Pulmonary artery endothelial cell (primary cell): ENCODE results near the gene FAR2. TPM values are rescaled to one million over a fixed set of nuclear protein-coding genes. Genes with fewer than 3 reads are reported as not detected.
"Not testable (repeated sequence)": the region's sequence is repeated elsewhere in the genome, so short reads cannot be mapped to it uniquely, and the experiment has no call there.

Experiments
- DNase-seq: peaks from one replicate; pipeline ENCODE4 v3.0.0-alpha.2; 2011; ENCODE audit warnings: low read depth, low spot score
- total RNA-seq: library from RNA; depleted of rRNA; stranded (reverse); fragments of >200 nt; gene quantifications from 2 replicates; pipeline ENCODE4 v1.2.3, GENCODE V29; 2014

Gene FAR2
- total RNA-seq, 1 donor from 2014 or later, result 64.4 TPM

DNA sequence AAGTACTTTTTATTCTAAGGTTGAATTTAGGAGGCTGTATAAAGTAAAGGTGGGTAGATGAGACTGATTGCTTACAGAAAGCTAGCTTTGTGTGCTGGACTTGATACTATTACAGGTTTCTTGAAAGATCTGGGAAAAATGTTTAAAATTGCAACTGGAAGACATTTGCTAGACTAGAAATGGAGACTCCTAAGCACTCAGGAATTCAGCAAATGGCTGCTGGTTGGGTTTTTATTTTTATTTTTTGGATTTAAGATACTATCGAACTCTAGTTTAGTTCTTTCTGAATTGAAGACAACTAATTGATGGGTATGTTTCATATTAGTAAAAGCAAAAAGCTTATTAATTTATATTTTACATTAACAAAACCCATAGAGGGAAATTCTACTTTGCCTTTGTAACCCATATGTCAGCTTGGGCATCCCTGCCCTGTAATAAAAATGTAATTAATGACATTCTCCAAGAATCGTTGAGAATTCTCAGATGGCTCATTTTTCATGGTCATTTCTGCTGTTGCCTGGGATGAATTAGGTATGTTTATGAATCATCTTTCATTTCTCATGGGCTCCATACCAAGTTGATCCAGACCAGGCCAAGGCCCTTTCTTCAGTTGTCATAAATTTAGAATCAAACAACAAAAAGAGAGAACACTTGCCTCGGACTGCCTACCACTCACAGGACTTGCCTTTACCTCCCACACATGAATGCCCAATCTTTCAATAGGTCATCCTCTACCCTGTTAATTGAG, 129.8 kb downstream of the FAR2 start:
- no peak for DNase-seq

DNA sequence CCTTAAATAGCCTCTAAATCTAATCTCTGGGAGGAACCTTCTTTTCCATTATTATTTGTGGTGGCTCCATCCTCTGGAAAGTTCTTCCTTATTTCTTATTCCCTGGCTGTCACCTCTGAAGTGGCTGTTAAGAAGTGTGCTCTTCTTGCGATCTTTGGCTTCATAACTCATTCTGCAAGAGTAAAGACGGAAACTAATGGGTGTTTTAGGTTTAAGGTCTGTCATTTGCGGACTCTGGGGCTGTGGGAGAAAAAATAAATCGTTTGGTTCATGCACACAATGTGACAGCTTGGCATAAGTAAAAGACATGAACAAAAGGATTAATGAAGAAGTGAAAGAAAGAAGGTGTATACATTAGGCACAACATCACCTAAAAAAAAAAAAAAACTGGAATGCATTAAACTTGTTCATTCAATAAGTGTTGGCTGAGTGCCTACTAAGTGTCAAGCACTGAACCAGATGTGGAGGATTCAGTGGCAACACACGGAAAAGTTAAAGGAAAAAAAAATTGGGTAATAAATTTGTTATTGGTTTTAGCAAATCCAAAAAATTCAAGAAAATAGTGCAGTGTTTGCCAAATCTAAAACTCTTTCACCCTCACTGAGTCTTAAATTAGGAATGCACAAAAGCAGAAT, 132.4 kb downstream of the FAR2 start:
- no peak for DNase-seq

DNA sequence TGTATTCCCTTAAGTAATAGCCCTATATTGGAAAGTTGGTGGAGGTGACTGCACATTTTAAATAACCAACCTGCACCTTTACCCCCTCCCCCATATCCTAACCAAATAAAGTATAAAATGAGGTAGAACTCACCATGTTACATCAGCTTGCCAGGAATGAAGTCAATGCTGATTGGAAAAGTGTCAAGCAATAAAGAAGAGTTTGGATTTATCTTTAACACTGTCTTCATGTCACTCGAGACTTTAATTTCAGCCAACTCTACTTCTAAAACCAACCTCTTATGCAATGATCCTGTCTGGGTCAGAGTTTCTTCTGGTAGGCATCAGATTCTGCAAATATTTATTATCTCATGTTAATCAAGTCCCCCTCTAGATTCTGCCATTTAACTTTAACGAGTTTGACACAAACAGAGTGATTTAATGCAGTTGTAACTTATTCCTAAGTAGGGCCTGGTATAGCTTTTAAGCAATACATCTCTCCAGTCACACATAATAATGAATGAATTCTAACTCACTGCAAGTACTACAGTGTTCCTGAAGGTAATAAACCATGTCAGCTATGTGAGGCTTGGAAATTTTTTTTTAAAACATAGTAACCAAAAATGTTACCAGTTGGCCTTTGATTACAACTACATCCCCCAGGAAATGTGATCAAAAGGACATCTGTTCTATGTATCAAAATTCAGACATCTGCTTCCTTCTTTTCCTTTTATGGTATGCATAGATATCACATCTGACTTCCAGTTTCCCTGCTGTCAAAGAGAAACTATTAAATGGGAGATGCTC, 133.1 kb downstream of the FAR2 start:
- peak; percentile 32 for DNase-seq

DNA sequence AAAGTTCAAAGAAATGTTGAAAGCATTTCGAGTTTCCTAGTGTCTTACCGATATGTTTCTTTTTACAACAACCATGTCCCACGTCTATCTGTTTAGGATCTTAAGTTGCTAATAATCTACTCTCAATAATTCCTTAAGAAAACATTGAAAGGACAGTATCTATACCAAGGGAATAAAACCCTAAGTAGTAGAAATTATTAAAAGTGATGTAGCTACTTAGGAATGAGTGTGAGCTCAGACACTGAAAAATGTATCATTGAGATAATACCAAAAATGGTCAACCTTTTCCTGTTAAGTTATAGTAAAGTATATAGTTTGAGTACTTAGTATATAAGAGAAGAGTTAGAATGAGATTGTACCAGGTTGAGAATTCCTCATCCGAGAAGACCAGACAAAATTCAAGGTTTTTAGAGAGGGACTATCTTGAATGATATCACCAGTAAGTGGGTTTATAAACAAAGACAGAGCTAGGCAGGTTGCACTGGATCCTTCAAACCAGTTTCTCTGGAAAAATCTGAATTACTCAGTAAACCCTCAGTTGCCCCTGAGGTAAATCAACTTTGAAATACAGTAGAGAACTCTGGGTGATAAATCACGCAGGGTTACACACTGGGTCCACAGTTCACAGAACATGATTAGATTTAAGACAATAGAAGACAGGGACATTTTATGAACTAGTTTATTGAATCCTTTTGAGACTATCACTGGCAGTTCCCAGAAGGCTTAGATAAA, 135.1 kb downstream of the FAR2 start:
- DNase-seq, result no peak

DNA sequence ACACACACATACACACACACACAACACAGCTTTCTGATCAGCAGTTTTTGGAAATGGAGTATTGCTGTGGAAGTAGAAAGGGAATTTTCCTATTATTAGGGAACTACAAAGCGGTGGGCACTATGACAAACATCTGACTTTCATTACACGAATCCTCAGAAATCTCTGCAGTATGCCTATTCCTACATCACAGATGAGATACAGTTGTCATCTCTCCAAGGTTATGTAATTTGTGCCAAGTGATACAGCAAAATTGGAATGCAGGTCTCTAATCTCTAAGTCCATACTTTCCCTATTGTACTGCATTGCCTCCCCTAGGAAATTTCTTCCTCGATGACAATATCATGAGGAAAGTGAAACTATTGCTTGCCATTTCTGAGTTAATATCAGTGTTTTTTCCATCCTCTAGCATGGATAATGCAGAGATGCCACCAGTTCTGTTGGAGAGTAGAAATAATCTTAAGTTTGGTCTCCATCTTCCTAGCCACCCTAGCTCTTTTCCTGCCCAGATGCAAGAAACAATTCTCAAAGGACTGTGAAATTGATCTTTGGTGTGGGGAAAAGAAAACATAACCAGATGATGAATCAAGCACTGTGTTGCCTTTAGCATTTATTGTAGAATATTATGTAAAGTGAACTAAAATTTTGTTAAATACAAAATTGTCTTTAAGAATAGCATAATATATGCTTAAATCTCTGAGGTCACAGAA, 137.2 kb downstream of the FAR2 start:
- no peak for DNase-seq

DNA sequence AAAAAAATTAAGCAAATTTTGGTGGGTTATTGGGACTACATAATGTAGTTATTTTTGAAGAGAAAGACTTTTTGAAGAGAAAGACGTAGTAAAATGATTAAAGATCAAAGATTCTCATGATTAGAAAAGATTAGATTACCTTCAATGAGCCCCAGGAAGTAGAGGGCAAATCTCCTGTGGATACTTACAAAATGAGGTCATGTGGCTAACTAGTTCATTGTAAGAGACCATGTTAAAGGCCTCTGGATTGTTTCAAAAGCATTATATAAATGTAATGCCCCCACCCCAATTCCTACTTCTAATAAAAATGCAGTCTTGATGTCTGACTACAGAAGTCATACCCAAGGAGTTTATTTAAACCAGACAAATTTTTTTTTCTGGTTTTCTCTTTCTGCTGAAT, 138.5 kb downstream of the FAR2 start:
- DNase-seq, result no peak

DNA sequence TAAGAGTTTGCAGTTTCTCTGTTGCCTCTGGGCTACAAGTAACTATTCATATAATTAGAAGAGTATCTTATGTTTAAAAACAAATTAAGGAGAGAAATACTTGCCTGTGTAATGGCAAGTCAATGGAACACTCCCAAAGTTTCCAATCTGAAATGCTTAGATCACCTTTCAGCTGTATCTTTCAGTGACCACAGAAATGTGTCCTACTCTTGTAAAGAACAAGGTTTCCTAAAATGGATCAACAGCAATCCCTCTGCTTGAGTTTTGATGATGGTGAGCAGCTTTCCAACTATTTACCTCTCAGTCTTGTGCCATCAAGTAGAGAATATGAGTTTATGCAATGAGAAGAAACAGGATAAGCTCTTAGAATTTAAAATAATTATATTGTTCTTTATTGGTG, 139.0 kb downstream of the FAR2 start:
- DNase-seq, result no peak

DNA sequence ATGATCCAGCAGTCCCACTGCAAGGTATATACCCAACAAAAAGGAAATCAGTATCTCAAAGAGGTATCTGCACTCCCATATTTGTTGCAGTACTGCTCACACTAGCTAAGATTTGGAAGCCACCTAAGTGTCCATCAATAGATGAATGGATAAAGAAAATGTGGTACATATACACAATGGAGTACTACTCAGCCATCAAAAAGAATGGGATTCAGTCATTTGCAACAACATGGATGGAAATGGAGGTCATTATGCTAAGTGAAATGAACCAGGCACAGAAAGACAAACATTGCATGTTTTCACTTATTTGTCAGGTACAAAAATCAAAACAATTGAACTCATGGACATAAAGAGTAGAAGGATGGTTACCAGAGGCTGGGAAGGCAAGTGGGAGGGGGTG, 141.4 kb downstream of the FAR2 start:
- not testable (repeated sequence) for DNase-seq

DNA sequence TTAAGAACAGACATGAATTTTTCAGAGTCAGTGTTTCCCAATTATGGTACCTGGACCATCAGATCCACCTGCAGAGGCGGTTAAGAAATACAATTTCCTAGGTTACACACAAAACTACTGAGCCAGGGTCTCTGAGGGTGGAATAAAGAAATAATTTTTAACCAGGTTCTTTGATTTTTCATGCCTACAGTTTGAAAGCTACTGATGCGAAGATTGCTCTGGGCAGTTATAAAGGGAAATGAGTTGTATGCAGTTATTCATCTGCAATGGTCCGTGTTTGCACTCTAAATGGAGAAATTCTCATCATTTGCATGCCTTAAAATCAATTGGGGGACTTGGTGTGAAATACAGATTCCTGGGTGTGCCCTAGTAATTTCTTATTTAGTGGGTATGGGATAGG, 142.1 kb downstream of the FAR2 start:
- no peak for DNase-seq

DNA sequence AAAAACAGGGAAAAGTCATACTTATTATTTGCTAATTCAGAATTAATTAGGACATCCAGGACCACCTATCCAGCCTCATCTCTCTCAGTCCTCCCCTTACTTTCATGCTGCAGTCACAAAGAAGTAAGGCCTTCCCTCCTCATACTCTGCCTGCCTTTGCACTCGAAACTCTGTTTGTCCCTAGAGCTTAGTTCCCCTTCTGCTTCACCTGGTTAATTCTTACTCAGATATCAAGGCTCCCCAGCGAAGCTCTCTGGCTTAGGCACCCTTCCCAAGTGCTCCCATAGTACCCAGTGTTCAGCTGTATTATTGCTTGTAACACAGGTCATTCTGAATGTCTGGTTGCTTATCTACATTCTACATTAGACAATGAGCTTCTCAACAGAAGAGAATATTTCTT, 150.6 kb downstream of the FAR2 start:
- DNase-seq, result no peak

DNA sequence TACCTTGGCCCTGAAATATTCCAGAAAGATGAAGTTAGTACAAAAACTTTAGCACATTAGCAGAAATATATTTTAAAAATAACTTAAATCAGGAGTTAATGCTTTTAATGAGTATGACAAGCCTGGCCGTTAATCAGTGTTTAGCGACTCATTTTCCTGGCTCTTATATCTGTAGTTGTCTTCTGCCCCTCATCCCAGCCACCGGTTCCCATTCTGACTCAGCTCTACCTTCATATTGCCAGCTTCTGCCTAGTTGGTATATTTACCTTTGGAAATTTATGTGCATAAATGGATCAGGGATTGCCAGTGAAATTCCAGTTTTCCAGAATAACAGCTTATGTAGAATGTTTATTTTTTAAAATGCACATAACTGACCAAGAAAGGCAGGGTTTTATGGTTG, 152.0 kb downstream of the FAR2 start:
- DNase-seq, result no peak

DNA sequence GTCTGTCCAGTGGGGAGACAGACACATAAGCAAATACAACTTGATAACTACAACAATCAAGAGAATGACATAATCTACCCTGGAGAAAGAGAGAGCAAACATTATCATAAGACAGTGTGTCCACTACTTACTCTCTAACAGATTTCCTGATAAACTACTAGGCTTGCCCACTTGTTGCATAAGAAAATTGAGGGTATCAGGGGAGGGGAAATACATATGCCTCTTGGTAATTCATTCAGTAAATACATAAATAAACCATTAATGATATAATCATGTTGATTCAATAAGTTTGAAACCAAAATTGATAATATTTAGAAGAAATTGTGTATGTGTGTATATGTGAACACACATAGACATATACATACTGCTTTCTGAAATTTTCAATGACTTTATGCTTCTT, 155.3 kb downstream of the FAR2 start:
- DNase-seq, result no peak

DNA sequence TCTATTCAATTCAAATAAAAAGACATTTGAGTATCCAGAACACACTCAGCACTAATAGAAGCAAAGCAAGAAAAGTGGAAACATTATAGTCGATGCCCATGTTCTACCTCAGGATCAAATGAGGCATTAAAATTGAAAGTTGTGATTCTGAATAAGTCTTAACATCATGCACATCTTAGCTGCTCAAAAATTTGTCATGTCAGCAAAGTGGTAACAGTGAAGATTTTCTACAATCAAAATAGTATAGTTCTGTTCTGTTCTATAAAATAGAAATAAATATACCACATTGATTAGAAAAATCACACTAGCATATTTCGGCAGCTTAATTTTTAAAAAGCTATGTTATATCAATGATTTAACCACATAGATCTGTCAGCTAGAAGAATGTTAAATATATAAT, 157.2 kb downstream of the FAR2 start:
- no peak for DNase-seq

DNA sequence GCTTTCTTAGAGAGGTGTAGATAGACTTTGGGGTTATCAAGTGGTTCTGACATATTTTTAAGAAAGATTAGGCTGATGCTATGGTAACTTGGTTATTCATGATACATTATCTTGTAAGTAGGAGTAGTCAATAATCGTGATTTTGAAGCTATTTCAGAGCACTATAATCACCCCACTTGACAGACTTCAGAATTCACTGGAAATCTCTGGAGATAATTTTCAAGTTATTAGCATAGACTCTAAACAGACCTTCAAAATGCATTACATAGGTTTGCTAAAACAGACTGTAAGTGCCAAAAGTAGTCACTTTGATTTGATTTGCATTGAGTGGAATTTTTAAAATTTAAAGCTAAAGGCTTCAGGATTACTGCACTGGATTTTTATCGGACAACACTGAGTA, 157.6 kb downstream of the FAR2 start:
- no peak for DNase-seq

DNA sequence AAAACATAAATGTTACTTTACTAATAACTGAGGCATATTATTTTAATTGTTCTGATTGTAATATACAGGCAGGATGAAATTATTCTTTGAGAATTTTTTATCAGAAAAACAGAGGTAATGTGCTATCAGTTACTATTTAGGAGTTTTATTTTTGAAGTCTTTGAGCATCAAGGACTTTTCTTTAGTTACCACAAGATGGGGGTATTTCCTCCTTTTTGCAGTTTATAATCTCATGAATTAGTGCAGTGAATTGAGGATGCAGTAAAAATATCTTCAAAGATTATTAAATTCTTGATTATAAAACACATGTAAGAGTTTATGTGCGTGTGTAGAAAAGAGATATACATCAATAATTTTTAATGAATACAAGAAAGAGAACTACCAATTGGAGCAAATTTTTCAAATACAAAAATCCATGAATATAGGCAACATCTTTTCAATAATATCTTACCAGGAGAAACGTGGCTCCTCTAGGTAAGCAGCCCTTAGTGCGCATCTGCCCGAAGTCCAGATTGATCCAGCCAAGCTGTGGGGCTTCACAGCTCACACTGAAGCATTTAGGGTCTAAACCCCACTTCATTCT, 160.3 kb downstream of the FAR2 start:
- DNase-seq, result no peak

DNA sequence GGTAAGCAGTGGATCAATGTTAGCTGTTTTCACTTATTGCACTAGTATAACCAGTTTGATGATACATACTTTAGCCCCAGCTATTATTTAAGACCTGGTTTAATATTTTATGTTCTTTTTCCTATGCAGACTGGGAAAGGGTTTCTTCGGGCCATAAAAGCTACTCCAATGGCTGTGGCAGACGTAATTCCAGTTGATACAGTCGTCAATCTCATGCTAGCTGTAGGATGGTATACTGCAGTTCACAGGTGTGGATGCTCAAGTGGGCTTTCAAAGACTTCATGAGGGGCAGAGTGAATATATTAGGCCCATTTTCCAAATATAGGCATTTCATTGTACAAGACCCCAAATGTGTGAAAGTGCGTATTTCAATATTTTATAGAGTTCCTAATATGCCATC, 161.8 kb downstream of the FAR2 start:
- DNase-seq, result no peak

DNA sequence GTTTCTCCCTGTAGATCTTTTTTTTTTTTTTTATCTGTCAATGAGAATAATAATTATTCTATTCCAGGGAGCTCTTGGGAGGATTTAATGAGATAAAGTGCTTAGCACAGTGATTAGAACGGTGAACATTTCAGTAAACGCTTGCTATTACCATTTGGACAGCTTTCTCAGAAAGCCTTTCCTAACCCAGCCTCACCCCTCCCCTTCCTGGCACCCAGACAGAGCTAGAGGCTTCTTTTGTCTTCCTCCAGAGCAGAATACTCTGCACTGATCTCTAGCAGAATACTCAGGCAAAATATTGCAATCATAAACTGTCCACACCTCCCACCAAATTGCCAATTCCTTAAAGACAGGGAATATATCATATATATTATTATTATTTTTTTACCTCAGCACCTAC, 165.3 kb downstream of the FAR2 start:
- DNase-seq, result no peak

DNA sequence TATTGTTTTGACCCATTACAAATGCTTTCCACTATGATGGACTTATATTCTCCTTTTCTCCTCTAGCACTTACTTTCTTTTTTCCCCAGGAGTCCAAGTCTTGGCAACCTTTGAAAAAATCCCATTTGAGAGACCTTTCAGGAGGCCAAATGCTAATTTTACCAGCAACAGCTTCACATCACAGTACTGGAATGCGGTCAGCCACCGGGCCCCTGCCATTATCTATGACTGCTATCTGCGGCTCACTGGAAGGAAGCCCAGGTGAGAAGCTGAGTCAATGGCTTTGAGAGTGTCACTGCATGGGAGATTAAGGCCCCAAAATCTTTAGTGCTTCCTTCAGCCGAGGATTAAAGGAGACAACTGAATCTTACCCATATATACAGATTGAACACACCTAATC, 167.7 kb downstream of the FAR2 start:
- no peak for DNase-seq

DNA sequence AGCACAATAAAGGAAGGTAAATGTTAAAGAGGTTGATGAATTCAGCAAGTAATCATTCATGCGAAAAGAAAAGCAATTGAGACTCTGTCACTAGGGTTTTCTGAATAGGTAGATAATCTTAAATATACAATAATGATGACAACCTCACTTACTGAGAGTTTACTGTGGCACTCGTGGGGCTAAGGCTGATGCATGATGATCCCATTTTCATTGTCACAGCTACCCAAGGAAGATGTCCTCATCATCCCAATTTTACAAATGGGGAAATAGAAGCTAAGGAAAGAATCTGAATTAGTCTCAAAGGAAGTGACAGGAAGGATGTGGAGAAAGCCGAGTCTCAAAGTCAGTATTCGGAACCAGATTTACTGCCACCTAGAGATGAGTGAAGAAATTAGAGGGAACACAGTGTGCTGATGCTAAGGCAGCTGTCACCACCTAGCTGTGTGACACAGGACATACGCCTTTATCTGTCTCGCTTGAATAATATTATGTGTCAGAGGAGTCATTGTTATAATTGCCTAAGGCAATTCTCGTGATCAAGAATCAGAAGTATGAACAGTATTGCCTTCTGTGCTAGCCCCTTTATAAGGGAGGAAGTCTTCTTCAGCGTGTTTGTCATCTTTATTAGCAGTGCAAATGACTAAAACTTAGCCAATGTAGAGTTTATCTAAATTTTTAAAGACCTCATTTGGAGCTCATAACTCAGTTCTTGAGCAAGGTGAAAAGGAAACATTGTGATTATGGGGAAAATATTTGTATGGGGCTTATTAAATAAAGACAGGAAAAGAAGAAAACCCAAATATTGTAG, 168.7 kb downstream of the FAR2 start:
- DNase-seq, result peak; percentile 41
